ENCODE data around the gene TCEAL6.

DNA sequence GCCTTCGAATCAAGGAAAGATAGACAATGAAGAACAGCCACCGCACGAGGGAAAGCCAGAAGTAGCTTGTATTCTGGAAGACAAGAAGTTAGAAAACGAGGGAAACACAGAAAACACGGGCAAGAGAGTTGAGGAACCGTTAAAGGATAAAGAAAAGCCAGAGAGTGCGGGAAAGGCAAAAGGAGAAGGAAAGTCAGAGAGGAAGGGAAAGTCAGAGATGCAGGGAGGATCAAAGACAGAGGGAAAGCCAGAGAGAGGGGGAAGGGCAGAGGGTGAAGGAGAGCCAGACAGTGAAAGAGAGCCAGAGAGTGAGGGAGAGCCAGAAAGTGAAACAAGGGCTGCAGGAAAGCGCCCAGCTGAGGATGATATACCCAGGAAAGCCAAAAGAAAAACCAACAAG, 15.4 kb downstream of the TCEAL6 start:
- TF ChIP-seq, protein P1, sequence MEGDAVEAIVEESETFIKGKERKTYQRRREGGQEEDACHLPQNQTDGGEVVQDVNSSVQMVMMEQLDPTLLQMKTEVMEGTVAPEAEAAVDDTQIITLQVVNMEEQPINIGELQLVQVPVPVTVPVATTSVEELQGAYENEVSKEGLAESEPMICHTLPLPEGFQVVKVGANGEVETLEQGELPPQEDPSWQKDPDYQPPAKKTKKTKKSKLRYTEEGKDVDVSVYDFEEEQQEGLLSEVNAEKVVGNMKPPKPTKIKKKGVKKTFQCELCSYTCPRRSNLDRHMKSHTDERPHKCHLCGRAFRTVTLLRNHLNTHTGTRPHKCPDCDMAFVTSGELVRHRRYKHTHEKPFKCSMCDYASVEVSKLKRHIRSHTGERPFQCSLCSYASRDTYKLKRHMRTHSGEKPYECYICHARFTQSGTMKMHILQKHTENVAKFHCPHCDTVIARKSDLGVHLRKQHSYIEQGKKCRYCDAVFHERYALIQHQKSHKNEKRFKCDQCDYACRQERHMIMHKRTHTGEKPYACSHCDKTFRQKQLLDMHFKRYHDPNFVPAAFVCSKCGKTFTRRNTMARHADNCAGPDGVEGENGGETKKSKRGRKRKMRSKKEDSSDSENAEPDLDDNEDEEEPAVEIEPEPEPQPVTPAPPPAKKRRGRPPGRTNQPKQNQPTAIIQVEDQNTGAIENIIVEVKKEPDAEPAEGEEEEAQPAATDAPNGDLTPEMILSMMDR (optimal IDR thresholded peaks at IDR 0.05 in 1 of 3, IDR thresholded peaks at IDR 0.05 in 1 of 3, conservative IDR thresholded peaks at IDR 0.05 in 1 of 3; ENCODE audit: extremely low read depth in 1 of 3, insufficient read depth in 2 of 3, low read length in 3 of 3): no peak
- TF ChIP-seq EZH2 (IDR thresholded peaks at IDR 0.05; ENCODE audit: low read length): no peak
